COLO668 (cell line): Measurements from ENCODE around the gene XPNPEP1.

ENCODE experiments used
- DNase-seq: peaks from one replicate; lab custom pipeline; 2025; ENCODE audit not compliant: unreplicated experiment; lab: John Stamatoyannopoulos, UW

Gene XPNPEP1

GRCh38 chr10:109820620-109821405 lies 102.5 kb downstream of the XPNPEP1 start:
- peak; percentile 25 for DNase-seq

GRCh38 chr10:109819807-109820206 lies 103.5 kb downstream of the XPNPEP1 start:
- DNase-seq, result no peak
